NCI-H510A treated with DMSO at 0.1 percent for 48 hours (cell line): ENCODE results near the gene PEX10.

Source experiments
- DNase-seq: peaks from one replicate; lab custom pipeline; 2025; lab: John Stamatoyannopoulos, UW

Gene PEX10

GRCh38 chr1:2375246-2375922, 37.0 kb downstream of the PEX10 start:
- DNase-seq: no peak

GRCh38 chr1:2374252-2375155, 37.9 kb downstream of the PEX10 start:
- no peak for DNase-seq

GRCh38 chr1:2373551-2374251, 38.7 kb downstream of the PEX10 start:
- no peak for DNase-seq

GRCh38 chr1:2372551-2373490, 39.5 kb downstream of the PEX10 start:
- no peak for DNase-seq

GRCh38 chr1:2368053-2368744, 44.2 kb downstream of the PEX10 start:
- DNase-seq: no peak

GRCh38 chr1:2363847-2364513, 48.4 kb downstream of the PEX10 start:
- DNase-seq: no peak

- no peak for DNase-seq
These were observed 51.6 kb downstream of the PEX10 start for GRCh38 chr1:2360588-2361364.

GRCh38 chr1:2358651-2359640, 53.4 kb downstream of the PEX10 start:
- DNase-seq: no peak

- no peak for DNase-seq
These were observed 54.3 kb downstream of the PEX10 start for GRCh38 chr1:2358072-2358471.

- no peak for DNase-seq
These were observed 55.2 kb downstream of the PEX10 start for GRCh38 chr1:2356911-2357845.

- DNase-seq: no peak
These were observed 56.0 kb downstream of the PEX10 start for GRCh38 chr1:2356401-2356800.

- no peak for DNase-seq
These were observed 56.7 kb downstream of the PEX10 start for GRCh38 chr1:2355373-2356261.

- DNase-seq: no peak
These were observed 57.6 kb downstream of the PEX10 start for GRCh38 chr1:2354511-2355372.
